HG03575 (cell line): ENCODE measurements around the gene FCRL5.
"Not testable (repeated sequence)": the region's sequence is repeated elsewhere in the genome, so short reads cannot be mapped to it uniquely, and the experiment has no call there.

ENCODE experiments used
- ATAC-seq: cut with Tn5 transposase; IDR thresholded peaks from one replicate; pipeline ENCODE4 v1.9.1; 2021; ENCODE audit not compliant: unreplicated experiment, insufficient number of reproducible peaks, low FRiP score; ENCODE audit errors: extremely low read depth

FCRL5 gene

GRCh38 chr1:157551694-157552693 is at the start of gene FCRL5:
TSS of gene FCRL5 (minus strand) at chr1:157552515. CDS start at chr1:157552362, 153 bp downstream.
- no peak for ATAC-seq

- no peak for ATAC-seq
Observed at GRCh38 chr1:157600236-157600635, 47.9 kb upstream of the FCRL5 start.

- no peak for ATAC-seq
Observed at GRCh38 chr1:157597959-157598667, 45.8 kb upstream of the FCRL5 start, which contains the start of gene FCRL4. TSS of gene FCRL4 (minus strand) at chr1:157598085. CDS start at chr1:157597944, 141 bp downstream.

GRCh38 chr1:157596384-157596783 is 44.1 kb upstream of the FCRL5 start:
- no peak for ATAC-seq

- ATAC-seq, result no peak
Observed at GRCh38 chr1:157595356-157595755, 43.0 kb upstream of the FCRL5 start.

GRCh38 chr1:157585984-157586383 is 33.7 kb upstream of the FCRL5 start:
- no peak for ATAC-seq

- no peak for ATAC-seq
Observed at GRCh38 chr1:157584503-157584902, 32.2 kb upstream of the FCRL5 start.

- ATAC-seq, result no peak
Observed at GRCh38 chr1:157580828-157581210, 28.5 kb upstream of the FCRL5 start.

- ATAC-seq, result no peak
Observed at GRCh38 chr1:157580179-157580827, 28.0 kb upstream of the FCRL5 start.

- ATAC-seq, result no peak
Observed at GRCh38 chr1:157577420-157577819, 25.1 kb upstream of the FCRL5 start.

GRCh38 chr1:157575744-157576143 is 23.4 kb upstream of the FCRL5 start:
- ATAC-seq, result no peak

GRCh38 chr1:157574836-157575235 is 22.5 kb upstream of the FCRL5 start:
- no peak for ATAC-seq

GRCh38 chr1:157566484-157567300 is 14.4 kb upstream of the FCRL5 start:
- ATAC-seq, result no peak

GRCh38 chr1:157562515-157562914 is 10.2 kb upstream of the FCRL5 start:
- ATAC-seq, result peak; percentile 65

- ATAC-seq, result no peak
Observed at GRCh38 chr1:157558119-157558518, 5.8 kb upstream of the FCRL5 start.

GRCh38 chr1:157548081-157548480 is 4.2 kb downstream of the FCRL5 start:
- ATAC-seq, result not testable (repeated sequence)

GRCh38 chr1:157542676-157543075 is 9.6 kb downstream of the FCRL5 start:
- ATAC-seq, result no peak

GRCh38 chr1:157540852-157541251 is 11.5 kb downstream of the FCRL5 start:
- no peak for ATAC-seq
